ENCODE results near the gene ATP13A2.

Gene ATP13A2

DNA sequence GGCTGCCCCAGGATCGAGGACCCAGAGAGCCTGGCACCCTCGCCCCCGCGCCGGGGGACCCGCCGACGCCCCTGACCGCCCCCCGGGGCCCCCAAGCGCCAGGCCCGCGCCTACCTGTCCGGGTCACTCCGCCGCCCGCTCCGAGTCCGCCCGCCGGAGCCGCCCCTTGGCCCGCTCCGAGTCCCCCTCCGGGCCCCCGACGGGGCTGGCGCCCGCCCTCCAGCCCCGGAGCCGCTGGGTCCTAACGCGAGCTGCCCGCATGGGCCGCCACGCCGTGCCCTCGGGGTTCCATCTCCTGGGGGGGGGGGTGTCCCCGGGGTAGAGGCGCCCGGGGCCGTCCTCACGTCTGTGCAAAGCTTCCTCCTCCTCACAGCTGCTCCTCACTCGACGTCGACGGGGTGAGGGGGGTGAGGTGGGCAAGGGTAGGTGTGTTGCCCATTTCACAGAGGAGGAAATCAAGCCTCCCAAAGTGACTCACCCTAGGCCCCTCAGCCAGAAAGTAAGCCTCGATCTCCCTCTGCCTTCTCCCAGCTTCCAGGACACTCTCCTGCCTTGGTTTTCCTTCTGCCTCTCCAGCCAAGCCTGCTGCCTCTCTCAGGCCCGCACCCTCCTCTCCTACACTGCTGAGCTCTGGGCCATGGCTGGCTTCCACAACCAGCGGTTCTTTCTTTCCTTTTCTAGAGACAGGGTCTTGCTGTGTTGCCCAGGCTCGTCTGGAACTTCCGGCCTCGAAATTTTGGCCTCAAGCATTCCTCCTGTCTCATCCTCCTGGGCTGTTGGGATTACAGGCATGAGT, 31.1 kb downstream of the ATP13A2 start, which contains the start of gene MFAP2:
TSS of gene MFAP2 (minus strand) at position 148 of the 796 bp plus-strand sequence. CDS start 2,347 bp downstream, outside the sequence.
- in situ Hi-C loops (cut with MboI; ENCODE audit: low sequenced_read_pairs), result no loop called here

GRCh38 chr1:16979475-16980327, 32.0 kb downstream of the ATP13A2 start:
- in situ Hi-C loops (cut with MboI; ENCODE audit: low sequenced_read_pairs), result no loop called here

DNA sequence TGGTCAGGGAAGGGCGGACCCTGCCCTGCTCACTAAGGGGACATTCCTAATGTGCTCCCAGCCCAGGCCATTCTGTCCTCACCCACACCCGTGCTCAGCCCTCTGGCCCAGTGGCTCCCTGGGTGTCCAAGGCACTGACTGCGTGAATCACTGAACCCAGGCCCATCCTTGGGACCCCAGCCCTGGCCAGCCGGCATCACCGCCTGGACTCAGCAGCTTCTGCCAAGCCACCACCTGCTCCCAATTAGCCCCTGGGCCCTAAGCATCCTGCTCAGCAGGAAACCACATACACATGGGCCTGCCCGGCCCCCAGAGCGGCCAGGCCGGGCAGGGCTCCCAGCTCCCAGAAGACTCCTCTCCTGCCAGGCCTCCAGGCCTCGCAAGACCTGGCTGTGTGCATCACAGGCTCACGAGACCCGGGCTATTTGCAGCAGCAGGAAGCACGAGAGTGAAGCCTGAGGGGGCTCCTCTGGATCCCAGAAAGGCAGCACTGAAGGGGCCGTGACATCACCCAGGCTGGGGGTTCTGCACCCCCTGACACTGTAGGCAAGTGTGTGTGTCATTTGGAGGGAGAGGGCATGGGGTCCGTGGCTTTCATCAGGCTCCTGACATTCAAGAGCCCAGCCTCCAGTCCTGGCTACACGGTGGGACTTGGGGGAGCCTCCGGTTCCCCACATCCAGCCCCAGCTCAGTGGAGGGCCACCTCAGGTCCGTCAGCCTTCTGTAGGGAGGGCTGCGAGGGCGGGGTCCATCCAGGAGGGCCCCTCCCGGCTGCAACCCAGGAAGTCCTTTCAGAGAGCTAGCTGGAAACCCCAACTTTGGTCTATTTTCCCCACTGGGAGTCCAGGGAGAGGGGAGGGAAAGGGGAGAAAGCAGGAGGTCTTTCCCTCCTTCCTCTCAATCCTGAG, 32.9 kb downstream of the ATP13A2 start:
- in situ Hi-C loops (cut with MboI; ENCODE audit: low sequenced_read_pairs), result no loop called here

- in situ Hi-C loops (cut with MboI; ENCODE audit: low sequenced_read_pairs), result no loop called here
Measured at GRCh38 chr1:16978139-16978538, 33.6 kb downstream of the ATP13A2 start.

- in situ Hi-C loops (cut with MboI; ENCODE audit: low sequenced_read_pairs), result no loop called here
Measured at GRCh38 chr1:16977377-16977776, 34.4 kb downstream of the ATP13A2 start.

DNA sequence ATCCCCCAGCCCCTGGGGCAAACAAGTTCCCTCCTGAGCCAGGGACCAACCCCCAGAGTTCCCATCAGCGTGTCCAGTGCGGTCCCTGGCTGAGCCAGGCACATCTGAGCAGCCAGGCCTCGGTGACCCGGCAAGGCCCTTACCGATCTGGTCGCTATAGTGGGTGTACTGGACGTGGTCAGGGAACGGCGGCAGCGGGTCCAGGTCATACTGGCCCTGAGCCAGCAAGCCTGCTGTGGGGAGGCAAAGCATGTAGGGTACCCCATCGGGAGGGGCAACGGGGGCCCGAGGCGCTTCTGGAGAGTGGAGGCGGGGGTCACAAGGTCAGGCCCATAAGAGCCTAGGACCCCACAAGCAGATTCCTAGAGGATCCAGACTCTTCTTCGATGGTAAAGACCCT, 34.8 kb downstream of the ATP13A2 start:
- in situ Hi-C loops (cut with MboI; ENCODE audit: low sequenced_read_pairs), result no loop called here

- in situ Hi-C loops (cut with MboI; ENCODE audit: low sequenced_read_pairs), result no loop called here
Measured at GRCh38 chr1:16975838-16976237, 35.9 kb downstream of the ATP13A2 start.

DNA sequence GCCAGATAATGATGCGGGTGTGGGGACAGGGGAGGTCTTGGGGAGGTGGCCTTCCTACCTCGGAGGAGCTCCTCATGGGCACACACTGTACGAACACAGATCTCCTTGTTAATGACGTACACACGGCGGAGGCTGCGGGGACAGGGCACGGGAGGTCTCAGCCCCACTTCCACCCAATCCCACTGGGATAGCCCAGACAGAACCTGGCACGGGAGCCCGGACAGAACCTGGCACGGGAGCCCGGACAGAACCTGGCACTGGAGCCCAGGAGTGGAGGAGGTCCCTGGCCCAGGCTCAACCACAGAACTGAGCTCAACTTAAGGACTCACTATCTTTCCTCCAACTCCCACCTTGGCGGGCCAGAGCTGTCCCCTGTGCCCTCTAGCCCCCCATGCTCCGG, 36.5 kb downstream of the ATP13A2 start:
- in situ Hi-C loops (cut with MboI; ENCODE audit: low sequenced_read_pairs), result no loop called here

GRCh38 chr1:16973215-16973614, 38.5 kb downstream of the ATP13A2 start:
- in situ Hi-C loops (cut with MboI; ENCODE audit: low sequenced_read_pairs), result no loop called here

GRCh38 chr1:16972189-16972895, 39.4 kb downstream of the ATP13A2 start:
- in situ Hi-C loops (cut with MboI; ENCODE audit: low sequenced_read_pairs), result no loop called here

DNA sequence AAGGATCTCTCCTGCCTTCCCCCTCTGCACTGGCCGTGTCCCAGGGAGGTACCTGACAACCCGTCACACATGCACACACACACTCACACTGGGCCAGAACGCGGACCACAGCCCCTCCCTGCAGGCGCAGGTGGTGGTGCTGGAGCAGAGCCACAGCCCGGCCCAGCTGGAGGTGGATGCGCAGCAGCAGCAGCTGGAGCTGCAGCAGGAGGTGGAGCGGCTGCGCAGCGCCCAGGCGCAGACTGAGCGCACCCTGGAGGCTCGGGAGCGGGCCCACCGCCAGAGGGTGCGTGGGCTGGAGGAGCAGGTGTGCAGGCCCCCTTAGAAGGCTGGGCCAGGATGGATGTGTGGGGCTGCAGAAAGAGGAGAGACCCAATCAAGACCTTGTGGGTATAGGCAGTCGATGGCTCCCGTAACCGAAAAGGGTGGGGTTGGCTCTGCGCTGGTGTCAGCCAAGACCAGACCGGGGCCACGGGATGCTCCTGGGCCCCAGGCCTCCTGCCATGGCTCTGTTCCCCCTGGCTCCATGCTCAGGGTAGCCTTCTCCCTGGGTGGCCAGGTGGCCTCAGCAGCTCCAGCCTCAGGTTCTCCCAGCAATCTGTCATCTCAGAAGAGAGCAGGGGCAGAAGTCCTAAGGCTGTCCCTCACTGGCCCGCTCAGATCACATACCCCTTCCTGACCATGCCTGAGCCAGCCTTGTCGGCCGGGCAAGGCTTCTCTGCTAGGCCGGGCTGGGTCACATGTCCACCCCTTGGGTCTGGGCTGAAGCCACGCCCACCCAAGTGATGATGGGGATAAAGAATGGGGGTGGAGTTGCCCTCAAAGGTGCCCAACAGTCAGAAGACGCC, 40.2 kb downstream of the ATP13A2 start:
- in situ Hi-C loops (cut with MboI; ENCODE audit: low sequenced_read_pairs), result no loop called here

DNA sequence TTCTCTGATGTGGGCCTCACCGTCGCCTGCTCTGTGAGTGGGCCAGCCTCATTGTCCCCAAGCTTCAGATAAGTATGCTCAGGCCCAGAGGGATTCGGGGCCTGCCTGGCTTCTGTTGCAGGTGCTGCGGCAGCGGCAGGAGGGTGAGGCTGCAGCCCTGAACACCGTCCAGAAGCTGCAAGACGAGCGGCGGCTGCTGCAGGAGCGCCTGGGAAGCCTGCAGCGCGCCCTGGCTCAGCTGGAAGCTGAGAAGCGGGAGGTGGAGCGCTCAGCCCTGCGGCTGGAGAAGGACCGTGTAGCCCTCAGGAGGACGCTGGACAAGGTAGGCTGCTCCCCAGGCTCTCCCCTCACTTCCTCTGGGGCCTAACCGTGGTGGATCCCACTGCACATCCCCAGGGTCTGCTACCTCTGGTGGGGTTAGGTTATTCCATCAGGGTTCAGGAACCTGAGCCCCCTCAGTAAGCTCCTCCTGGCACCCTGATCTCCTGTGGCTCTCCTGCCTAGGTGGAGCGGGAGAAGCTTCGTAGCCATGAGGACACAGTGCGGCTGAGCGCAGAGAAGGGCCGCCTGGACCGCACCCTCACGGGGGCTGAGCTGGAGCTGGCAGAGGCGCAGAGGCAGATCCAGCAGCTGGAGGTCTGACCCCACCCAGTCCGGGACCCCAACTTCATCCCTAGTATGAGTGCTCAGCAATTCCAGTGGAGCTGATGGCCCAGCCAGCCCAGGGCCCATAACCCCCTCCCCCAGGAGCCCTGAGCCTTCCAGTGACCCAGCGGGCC, 41.4 kb downstream of the ATP13A2 start:
- in situ Hi-C loops (cut with MboI; ENCODE audit: low sequenced_read_pairs), result no loop called here

GRCh38 chr1:16969651-16970050, 42.1 kb downstream of the ATP13A2 start:
- in situ Hi-C loops (cut with MboI; ENCODE audit: low sequenced_read_pairs), result no loop called here

- in situ Hi-C loops (cut with MboI; ENCODE audit: low sequenced_read_pairs), result no loop called here
Measured at GRCh38 chr1:16969057-16969611, 42.6 kb downstream of the ATP13A2 start.

DNA sequence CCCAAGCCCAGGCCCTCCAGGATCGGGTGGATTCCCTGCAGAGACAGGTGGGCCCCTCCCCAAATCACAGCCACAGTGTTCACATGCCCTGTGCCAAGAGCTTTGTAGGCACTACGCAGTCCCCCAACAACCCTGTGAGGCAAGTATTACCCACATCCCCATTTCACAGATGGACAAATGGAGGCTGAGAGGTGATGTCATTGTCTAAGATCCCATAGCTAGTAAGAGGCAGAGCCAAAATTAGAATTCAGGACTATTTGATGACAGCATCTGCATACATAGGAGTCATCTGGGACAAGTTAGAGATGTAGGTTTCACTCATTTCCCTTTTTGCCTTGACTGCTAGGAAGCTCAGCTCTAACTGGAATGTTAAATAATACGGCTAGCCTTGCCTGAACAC, 43.4 kb downstream of the ATP13A2 start:
- in situ Hi-C loops (cut with MboI; ENCODE audit: low sequenced_read_pairs), result no loop called here

DNA sequence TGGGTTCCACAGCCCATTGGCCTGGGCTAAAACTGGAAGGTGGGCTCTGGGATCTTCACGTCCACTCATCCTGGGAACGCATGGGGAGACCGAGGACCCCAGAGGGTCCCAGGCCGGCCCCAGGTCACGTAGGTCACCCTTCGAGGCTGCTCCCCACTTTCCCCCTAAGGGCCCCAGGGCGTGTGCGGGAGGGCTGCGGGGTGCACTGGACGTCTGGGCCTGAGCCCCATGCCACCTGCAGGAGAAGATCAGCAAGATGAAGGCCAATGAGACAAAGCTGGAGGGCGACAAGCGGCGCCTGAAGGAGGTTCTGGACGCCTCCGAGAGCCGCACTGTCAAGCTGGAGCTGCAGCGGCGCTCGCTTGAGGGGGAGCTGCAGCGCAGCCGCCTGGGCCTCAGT, 43.8 kb downstream of the ATP13A2 start:
- in situ Hi-C loops (cut with MboI; ENCODE audit: low sequenced_read_pairs), result no loop called here

DNA sequence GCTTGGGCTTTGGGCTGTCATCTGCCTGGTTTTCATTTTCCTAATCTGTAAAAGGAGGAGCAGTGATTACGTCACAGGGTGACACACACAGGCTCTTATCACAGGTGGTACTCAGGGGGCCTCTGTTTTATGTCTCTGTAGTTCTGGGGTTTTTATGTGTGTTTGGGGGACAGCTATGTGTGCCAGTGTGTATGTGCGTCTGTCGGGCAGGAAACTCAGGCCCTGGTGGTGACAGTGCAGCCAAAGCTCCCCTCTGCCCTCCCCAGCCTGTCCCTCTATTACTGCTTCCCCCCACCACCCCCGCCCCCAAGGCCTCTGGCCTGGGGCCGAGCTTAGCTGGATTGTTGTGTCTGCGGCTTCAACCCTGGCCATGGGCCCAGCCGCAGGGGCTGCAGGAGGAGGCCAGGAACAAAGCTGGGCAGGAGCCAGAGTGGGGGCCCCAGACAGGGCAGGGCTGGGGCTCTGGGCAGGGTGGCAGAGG, 44.6 kb downstream of the ATP13A2 start:
- in situ Hi-C loops (cut with MboI; ENCODE audit: low sequenced_read_pairs), result no loop called here

DNA sequence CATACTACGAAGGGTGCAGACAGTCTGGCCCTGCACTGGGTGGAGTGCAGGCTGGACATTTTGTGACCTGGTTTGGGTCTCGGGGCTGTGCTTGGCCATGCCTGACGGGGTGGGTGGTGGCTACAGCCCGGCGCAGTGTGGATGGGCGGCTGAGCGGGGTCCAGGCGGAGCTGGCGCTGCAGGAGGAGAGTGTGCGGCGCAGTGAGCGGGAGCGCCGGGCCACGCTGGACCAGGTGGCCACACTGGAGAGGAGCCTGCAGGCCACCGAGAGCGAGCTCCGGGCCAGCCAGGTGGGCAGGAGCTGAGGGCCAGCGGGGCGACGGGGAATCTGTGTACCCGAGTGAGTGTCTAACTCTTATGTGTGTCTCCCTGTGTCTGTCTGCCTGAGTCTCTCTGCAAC, 45.4 kb downstream of the ATP13A2 start:
- in situ Hi-C loops (cut with MboI; ENCODE audit: low sequenced_read_pairs), result no loop called here

Measured in HL-60/S4 treated with phorbol 12-myristate 13-acetate at 8.2 ng/mL for 4 days and 3 days (cell line).